ENCODE measurements around the gene ACTC1.
"Not testable (repeated sequence)": the region's sequence is repeated elsewhere in the genome, so short reads cannot be mapped to it uniquely, and the experiment has no call there.

ACTC1 gene

DNA sequence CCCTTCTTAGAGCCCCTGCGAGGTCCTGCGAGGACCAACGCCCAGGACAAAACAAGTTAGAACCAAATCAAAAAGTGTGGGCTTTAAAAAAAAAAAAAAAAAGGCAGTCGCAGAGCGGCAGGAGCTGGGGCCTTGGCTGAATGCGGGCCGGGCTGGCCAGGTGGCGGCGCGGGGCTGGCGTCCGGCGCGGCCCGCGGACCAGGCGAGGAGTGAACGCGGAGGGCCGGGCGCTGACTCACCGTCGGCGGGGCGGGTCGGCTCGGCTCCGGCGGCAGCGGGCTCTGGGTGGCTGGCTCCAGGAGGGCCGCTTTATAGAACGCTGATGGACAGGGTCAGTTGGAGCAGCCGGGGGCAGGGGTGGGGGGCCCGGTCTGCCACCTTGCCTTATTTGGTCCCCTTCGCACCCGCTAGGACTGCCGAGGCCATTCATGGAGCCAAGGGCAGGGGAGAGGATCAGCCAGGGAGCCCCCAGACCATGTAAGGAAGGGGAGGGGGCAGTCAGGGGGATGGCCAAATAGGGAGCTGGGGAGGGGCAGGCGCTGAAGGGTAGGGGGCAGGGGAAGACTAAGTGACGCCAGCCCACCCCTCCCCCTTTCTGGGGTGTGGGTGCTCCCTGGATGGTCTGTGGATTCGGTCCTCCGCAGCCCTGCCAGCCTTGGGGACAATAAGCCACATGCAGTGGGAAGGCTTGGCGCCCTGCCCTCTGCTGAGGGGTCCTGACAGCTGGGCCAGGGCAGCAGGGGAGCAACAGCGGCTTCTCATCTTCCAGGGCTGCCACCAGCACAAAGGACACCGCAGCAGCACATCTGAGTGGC lies at the start of gene ACTC1:
Gene ACTC1 (minus strand): TSS at position 283 of the 815 bp plus-strand sequence. CDS start 741 bp downstream, outside the sequence.
- DNase-seq (ENCODE audit: low read depth) = no peak

DNA sequence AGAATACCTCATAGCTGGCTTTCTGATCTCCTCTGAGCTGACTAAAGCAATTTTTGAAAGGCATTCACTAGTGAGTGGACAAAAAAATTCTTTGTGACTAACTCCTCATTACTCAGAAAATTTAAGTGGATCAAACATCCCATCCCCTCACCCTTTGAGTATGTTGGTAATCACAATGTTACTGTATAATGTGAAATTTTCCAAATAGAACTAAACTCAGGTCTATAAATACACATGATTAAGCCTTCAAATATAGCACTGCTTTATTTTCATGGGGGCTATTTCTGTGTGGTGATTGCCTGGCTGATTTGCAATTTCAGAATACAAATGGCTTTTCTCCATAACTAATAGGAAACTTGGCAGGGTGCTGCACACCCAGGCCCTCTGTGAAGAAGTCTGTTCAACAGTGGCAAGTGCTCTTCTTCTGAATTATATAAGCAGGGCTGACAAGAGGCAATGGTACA lies 45.9 kb upstream of the ACTC1 start:
- no peak for DNase-seq (ENCODE audit: low read depth)

DNA sequence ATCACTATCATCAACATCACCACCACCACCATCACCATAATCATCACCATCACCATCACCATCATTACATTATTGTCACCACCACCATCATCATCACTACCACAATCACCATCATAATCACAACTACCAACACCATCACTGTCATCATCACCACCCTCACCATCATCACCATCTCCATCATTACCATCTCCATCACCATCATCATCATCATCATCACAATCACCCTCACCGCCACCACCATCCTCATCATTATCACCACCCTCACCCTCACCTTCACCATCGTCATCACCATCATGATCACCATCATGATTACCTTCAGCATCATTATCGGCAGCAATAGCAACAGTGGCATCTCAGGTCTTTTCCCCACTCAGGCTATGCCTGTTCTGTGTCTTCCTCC lies 42.9 kb upstream of the ACTC1 start:
- DNase-seq (ENCODE audit: low read depth) = no peak

DNA sequence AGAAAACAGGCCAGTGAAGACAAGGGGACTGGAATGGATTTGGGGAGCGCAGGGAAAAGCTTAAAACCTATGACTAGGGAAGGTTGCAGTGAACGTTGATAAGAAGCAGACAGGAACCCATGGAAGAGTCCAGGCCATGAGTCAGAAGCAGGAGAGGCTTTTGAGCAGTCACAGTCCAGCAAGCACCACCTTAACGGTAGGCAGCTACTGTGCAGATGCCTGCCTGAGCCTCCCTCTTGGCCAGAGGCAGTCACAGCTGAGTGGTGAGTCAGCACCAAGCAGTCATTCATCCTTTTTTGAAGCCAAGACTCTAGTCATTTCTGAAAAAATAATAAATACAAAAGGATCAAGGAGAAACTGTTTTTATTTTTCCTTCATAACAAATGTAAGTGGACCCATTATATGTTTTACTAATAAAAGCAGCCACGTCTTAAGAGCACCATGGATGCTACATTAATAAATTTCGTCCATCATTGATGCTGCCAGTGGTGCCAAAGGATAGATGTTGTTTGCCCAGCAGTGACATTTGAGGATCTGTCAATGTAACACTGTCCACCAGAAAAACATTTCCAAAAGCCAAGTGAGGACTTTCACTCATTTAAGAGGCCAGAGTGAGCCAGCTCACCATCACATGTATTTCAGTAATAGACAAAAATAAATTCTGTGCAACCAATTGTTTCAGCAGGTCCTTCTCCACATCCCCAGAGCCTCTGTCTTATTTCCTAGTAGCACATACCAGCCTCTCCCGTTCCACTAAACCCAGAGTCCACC lies 42.1 kb upstream of the ACTC1 start:
- DNase-seq (ENCODE audit: low read depth) = no peak

DNA sequence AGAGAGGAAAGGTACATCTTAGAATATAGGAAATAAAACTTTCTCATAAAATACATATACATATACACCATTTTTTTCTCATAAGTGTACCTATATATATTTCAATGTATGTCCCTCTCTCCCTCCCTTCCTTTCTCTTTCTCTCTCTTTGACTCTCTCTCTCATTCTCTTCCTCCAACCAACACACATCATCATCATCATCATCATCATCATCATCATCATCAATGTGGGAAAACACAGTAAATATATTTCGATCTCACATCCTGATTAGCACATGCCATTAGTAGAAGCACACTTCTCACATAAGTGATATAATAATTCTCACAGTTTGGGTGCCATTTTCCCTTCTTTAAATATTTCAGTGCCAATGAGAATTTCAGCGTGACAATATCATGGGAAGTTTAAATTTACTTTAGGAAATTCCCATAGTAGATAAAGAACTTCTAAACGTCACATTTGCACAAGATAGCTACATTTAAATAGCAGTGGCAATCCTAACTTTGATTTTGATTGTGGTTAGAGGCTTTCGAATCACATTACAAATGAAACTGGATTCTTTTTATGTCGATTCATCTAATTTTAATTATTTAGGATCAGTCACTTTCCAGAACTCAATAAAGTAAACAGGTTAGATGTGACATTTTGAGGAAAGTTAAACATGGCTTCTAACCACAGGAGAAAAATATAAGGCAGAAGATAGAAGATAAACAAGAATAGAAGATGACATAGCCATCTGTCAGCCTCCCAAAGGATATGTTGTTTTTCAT lies 33.0 kb upstream of the ACTC1 start:
- no peak for DNase-seq (ENCODE audit: low read depth)

DNA sequence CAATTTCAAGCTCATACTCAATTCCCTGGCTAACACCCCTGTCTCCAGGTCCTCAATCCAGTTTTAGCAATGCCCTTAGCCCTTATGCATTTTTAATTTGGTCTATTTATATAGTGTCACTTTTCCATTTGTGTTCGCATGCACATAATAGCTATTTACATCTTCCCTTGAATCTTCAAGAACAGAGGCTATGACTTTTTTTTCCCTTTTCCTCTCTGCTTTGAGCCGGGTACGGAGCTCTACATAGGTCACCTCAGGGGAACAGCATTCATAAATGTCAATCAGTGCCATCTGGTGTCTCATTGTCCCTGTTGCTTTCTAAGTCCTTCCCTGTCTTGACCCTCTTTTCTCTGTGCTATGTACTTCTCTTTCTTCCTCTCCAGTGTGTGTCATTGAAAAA lies 26.5 kb upstream of the ACTC1 start:
- DNase-seq (ENCODE audit: low read depth) = no peak

DNA sequence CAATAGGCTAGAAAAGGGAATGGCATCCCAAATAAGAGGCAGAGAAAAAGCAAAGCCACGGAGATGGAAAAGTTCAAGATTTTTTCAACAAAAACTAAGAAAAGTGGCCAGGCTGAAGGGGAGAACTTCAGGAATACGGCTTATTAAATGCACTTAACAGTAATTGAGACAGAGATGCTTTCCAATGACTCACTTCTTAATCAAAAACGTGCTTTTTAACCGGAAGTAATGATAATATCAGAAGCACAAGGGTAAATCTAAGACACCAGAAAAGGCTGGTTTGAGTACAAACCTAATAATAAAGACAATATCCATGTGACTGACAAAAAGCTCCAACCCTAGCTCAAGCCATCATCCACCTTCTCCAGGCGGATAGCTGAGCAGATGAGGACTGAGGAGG lies 24.8 kb upstream of the ACTC1 start:
- no peak for DNase-seq (ENCODE audit: low read depth)

DNA sequence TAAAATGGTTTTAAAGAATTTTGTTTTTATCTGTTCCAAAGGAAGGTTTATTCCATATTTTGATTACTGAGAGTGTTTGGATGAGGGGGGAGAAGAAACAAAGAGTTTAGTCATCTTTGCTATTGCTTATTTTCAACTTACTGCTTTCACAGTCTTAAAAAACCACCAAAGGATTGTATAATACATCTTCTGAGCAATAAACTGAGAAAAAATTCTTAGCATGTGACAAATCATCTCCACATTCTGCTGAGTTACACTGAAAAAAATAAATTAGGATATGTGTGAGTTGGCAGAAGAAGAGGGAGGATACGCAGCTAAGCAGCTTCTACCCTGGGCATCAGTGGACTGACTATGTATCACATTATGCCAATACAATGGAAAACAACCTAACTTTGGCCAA lies 23.2 kb upstream of the ACTC1 start:
- no peak for DNase-seq (ENCODE audit: low read depth)

DNA sequence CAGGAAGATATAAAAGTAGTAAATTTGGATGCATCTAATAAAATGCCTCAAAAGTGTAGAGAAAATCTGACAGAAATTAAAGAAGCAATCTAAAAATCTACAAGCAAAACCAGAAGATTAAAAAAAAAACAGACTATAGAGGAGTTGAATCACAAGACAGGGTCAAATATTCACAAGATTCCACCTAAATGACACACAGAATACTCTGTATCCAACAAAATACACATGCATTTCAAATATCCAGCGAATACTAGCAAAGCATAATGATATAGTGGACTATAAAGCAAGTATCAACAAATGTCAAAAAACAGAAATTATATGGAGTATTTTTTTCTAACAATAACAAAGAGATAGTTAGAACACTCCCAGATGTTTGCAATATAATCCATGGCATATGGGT lies 20.5 kb upstream of the ACTC1 start:
- DNase-seq (ENCODE audit: low read depth) = no peak

DNA sequence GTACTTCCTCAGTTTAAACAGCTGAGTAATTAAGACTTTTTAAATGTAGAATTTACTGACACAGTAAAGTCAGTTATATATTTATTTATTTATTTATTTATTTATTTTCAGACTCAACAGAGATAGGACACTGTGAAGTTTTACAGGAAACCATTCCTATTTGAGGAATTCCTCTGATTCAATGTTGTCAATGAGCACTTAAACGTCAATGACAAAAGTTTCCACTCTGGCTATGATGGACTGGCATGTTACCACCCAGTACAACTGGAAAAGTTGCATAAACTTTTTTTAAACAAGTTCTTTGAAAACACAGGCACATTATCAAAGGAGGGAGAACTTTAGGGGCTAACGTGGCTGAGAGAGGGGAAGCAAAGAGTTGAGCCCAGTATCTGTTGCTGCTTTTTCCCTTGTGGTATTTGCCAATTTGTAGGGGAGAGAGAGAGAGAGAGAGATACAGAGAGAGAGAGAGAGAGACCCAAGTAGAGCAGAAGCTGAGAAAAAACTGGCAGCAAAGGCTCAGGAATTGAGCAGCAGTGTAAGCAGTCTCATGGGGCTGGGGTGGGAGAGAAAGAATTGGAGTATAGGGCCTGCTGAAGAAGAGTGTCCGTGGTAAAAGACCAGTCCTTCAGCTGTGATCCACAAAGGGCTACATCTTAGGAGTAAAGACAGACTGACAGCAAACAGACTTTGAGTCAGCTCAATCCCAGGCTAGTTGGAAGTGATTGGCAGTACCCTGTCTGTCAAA lies 18.3 kb upstream of the ACTC1 start:
- no peak for DNase-seq (ENCODE audit: low read depth)

DNA sequence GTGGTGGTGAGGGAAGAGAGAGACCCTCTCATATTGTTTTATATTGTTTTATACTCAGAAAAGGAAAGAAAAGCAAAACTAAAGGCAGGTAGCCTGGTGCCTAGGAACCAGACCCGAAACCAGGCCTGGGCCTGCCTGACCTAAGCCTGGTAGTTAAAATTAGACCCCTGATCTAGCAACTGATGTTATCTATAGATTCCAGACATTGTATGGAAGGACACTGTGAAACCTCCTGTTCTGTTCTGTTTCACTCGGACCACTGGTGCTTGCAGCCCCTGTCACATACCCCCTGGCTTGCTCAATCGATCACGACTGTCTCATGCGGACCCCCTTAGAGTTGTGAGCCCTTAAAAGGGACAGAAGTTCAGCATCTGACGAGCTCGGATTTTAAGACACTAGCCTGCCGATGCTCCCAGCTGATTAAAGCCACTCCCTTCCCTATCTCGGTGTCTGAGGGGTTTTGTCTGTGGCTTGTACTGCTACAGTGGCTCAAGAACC lies 17.6 kb upstream of the ACTC1 start:
- DNase-seq (ENCODE audit: low read depth) = not testable (repeated sequence)

DNA sequence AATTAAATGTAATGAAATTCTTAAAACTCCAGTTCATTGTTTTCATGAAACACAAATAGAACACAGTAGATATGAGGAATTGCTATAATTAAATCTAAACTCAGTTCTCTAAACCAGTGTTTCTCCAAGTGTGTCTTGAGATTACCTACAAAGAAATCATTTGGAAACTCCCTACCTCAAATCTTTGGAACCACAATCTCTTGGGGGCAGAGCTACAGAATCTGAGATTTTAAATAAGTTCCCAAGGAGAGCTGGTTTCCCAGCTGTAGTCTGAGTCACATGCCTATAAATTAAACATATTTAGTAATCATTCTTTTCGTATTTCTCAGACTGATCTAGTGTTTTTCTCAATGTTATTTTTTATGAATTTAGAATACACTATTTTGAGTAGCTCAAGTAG lies 17.0 kb upstream of the ACTC1 start:
- DNase-seq (ENCODE audit: low read depth) = no peak

DNA sequence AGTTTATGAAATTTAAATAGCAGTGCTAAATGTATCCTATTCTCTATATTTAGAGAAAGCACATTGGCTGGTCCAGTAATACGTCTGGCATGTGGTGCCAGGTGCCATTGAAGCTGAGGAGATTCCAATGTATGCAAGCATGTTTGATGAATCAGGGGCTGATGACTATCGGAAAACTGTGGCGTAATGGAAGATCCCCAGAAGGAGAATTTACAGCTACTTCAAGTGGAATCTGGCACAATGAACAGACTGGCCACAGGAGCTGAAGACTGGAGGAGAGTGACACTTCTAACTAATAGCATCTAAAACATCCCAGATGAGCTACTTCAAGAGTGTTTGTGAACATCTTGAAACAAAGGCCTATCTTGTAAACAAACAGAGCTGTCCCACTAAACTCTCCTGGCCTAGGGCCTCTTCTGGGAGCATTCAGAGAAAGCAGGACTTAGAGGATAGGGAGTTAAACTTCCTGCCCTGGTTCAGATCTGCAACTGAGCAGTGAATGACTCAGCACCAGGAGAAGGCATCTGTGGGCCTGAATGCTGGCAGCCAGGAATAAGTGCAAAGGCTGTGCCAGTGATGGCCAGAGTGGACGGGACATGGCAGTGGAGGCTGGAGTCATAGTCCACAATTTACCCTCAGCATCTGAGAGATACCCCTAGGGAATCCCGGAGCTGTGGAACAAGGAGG lies 15.2 kb upstream of the ACTC1 start:
- DNase-seq (ENCODE audit: low read depth) = no peak

DNA sequence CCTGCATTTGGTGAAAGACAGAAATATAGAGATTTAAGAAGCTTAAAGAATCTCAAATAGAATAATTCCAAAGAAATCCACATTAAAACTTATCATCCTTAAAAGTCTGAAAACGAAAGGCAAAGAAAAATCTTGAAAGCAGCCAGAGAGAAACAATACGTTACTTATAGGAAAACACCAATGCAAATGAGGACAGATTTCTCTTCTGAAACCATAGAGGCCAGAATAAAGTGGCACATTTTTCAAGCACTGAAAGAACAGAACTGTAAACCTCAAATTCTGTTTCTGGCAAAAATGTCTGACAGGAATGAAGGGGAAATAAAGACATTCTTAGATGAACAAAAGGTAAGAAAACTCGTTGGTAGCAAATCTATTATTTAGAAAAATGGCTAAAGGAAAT lies 13.8 kb upstream of the ACTC1 start:
- no peak for DNase-seq (ENCODE audit: low read depth)

DNA sequence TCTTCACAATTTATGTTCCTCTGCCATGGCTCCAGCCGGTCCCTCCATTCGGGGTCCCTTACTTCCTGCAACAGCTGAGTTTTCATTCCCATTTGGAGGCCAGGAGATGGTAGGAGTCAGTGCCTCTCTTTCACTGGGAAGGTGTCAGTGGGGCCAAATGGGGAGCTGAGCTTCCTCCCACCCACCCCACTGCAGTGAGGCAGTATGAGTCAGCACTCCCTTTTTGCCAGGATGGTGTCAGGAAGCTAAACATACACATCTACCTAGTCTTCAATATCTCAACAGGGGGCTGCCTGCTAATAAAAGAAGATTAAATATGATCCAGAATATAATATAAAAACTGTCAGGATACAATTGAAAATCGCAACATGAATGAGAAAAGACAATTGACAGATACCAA lies 12.7 kb upstream of the ACTC1 start:
- DNase-seq (ENCODE audit: low read depth) = no peak

DNA sequence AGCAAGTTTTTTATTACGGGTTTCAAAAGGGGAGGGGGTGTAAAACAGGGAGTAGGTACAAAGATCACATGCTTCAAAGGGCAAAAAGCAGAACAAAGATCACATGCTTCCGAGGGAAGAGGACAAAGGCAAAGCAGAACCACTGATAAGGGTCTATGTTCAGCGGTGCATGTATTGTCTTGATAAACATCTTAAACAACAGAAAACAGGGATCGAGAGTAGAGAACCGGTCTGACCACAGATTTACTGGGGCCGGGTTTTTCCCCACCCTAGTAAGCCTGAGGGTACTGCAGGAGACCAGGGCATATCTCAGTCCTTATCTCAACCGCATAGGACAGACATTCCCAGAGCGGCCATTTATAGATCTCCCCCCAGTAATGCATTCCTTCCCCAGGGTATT lies 11.9 kb upstream of the ACTC1 start:
- DNase-seq (ENCODE audit: low read depth) = not testable (repeated sequence)

DNA sequence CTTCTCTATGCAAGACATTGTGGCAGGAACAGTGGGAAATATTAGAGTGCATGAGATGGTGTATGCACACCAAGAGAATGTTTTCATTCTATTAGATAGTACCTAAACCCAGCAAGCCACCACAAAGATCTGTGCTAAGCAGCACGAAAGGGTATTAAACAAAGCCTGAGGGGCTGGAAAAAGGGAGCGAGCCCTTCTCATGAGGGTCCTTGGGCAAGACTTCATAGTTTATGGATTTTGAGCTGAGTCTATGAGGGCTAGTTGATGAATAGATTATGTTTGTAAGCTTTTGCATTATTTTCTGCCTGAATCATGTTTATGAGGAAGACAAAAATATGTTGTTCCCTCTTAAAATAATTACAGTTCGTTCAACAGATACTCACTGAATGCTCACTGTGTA lies 9.4 kb upstream of the ACTC1 start:
- no peak for DNase-seq (ENCODE audit: low read depth)

DNA sequence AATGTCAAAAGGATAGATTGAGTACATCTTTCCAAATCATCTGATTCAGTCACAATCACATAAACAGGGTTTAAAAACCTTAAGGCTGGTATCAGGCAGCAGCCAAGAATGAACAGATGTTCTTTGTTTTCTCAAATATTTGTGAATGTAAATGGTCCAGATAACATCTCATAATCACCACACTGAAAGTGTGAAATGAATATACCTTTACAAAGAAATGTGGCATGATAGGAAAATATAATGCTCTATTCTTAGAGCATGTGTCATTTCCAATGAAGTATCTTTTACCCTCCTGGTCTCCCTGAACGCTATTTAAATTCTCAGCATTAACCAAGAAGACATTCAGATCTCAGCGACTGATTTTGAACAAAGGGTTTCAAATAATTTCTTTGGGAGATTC lies 8.8 kb upstream of the ACTC1 start:
- DNase-seq (ENCODE audit: low read depth) = no peak

DNA sequence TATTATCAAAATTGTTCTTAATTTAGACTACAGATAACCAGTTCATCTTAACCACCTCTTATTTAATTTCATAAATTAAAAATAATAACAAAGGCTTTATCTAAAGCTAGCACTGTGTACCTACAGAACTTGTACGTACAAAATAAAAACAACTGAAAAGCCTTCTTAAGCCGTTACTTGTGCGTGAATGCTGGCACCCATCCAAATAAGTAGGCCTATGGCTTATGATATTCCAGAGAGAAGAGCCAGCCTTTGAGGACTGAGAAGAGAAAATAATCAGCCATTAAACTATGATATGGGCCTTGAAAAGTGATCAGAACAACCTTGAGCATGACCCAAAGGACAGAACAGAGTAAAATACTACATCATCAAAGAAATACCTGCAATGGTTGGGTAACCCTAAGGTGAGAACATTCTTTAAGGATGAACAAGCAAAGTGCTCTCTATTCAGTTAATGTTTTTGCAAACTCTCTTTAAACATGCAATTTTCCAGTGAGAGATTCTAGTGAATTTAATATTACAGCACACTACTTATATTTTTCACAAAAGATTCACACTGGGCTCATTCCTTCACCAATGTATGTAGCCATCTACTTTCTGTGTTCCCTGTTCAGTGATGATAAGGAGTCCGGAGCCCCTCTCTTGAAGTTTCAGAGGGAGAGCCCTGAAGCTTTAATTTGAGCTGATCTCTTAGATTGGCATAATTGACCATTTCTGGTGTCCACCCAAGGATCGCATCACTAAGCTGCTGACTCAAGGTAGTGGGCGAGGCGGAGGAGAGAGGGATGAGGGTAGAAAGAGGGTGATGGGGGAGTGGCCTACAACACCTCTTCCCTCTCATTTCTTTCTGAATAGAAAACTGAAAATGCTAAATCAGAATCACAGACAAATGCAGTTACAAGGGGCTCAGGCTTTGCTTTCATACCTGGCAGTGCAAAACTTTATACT lies 7.7 kb upstream of the ACTC1 start:
- DNase-seq (ENCODE audit: low read depth) = no peak

DNA sequence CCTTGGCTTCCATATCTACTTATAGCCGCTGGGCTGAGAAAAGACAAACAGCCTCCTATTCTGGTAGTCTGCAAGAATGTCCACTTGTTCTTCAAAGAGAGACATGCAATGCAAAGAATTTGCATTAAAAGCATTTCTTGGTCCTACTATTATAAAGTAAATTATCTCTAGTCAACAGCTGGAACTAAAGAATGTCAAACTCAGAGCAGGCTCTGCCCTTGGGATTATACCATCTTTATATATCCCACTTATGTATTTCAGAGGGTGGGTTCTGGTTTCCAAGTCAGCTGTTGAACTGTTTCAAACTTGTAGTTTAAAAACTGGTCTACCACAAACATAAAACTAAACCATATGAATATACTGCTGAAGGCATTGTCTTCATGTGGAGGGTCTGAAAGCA lies 7.0 kb upstream of the ACTC1 start:
- no peak for DNase-seq (ENCODE audit: low read depth)

Data from stimulated activated CD4-positive, alpha-beta T cell treated with anti-CD3 and anti-CD28 coated beads, Interleukin-2, amount 100 ng/mL, for 4 hours (primary cell).